HCT116 (cell line): ENCODE measurements around the gene PGLYRP4. TPM values are rescaled to one million over a fixed set of nuclear protein-coding genes. Genes with fewer than 3 reads are reported as not detected.

ENCODE experiments used
- ATAC-seq: fragments of 200-7000 bp; cut with Tn5 transposase; 2 replicates; pipeline ENCODE4 v1.9.1; 2020; ENCODE audit warnings: mild to moderate bottlenecking, moderate library complexity
- BruUV-seq: library from RNA; stranded (reverse); fragments of 400-500 nt; replicated peaks from 2 replicates; lab custom pipeline; 2021; lab: Mats Ljungman, UMichigan
- CTCF ChIA-PET: fragments of 300-600 bp; sonication (Branson Sonifier 250); formaldehyde crosslinking; loops from one replicate; lab custom pipeline; 2021; ENCODE audit warnings: antibody characterized with exemption; lab: Charles Lee
- POLR2A ChIA-PET: fragments of 300-600, 350-600 bp; sonication (Branson Sonifier 250); formaldehyde crosslinking; loops from one replicate; lab custom pipeline; 2021; ENCODE audit warnings: antibody characterized with exemption; lab: Charles Lee
- RAD21 ChIA-PET, 2 experiments: fragments of 300-600 bp; sonication (Branson Sonifier 250); formaldehyde crosslinking; loops; one replicate each; lab custom pipeline; 2023; ENCODE audit warnings: low total read pairs in 2 of 2; ENCODE audit not compliant: uncharacterized antibody in 2 of 2, unreplicated experiment in 2 of 2, low non-redundant PET in 1 of 2; lab: Charles Lee
- DNase-seq: peaks from one replicate; pipeline ENCODE4 v3.0.0-alpha.2; 2010; ENCODE audit warnings: low read depth, low spot score
- H2AFZ ChIP-seq: fragments of 200-600 bp; shearing (Covaris generic), sonication (generic); 2 replicates; pipeline ENCODE4 v1.6.1; 2017; ENCODE audit warnings: low read depth, mixed run types, mixed read lengths, antibody characterized with exemption, low read length; ENCODE audit not compliant: poor library complexity, severe bottlenecking
- H3K27ac ChIP-seq: 2 replicates; pipeline ENCODE4 v1.5.1; 2012; ENCODE audit warnings: low read depth, low read length
- H3K27me3 ChIP-seq: fragments of 200-600 bp; sonication (generic); 2 replicates; pipeline ENCODE4 v1.6.1; 2016; ENCODE audit warnings: mixed run types, low read length, mixed read lengths; ENCODE audit not compliant: insufficient read depth
- H3K36me3 ChIP-seq, 2 experiments: fragments of 200-500 bp in 1 of 2; fragments of 200-600 bp in 1 of 2; sonication (Bioruptor generic) in 1 of 2; sonication (generic) in 1 of 2; 2 replicates each; pipeline versions ENCODE4 v1.5.1 to v1.6.1; 2014 to 2016; ENCODE audit warnings: low read length in 2 of 2, inconsistent platforms in 1 of 2, mixed read lengths in 1 of 2, mixed run types in 1 of 2; ENCODE audit not compliant: insufficient read depth in 2 of 2, control insufficient read depth in 1 of 2
- H3K4me1 ChIP-seq, 2 experiments: fragments of 200-600 bp in 1 of 2; sonication (generic) in 1 of 2; 2 replicates each; pipeline versions ENCODE4 v1.5.1 to v1.6.1; 2012 to 2017; ENCODE audit warnings: low read length in 2 of 2, inconsistent platforms in 1 of 2, mild to moderate bottlenecking in 1 of 2, mixed read lengths in 1 of 2, mixed run types in 1 of 2, moderate library complexity in 1 of 2; ENCODE audit not compliant: insufficient read depth in 2 of 2, control insufficient read depth in 1 of 2
- H3K4me2 ChIP-seq: fragments of 200-600 bp; sonication (generic); 2 replicates; pipeline ENCODE4 v1.6.1; 2017; ENCODE audit warnings: mixed run types, low read length, mixed read lengths
- H3K4me3 ChIP-seq, 2 experiments: fragments of 200-600 bp in 1 of 2; sonication (generic) in 1 of 2; replicated peaks in 1 of 2; 2 replicates each; pipeline ENCODE4 v1.5.1; 2011 to 2016; ENCODE audit warnings: low read length in 2 of 2, control low read depth in 1 of 2, low read depth in 1 of 2, mild to moderate bottlenecking in 1 of 2, mixed read lengths in 1 of 2, mixed run types in 1 of 2
- H3K79me2 ChIP-seq: fragments of 200-600 bp; sonication (generic); 2 replicates; pipeline ENCODE4 v1.6.1; 2017; ENCODE audit warnings: mild to moderate bottlenecking, mixed run types, low read length, moderate library complexity, mixed read lengths; ENCODE audit not compliant: insufficient read depth
- H3K9ac ChIP-seq: fragments of 200-600 bp; sonication (generic); 2 replicates; pipeline ENCODE4 v1.6.1; 2016; ENCODE audit warnings: low read length, mixed read lengths
- H3K9me2 ChIP-seq: fragments of 200-600 bp; sonication (generic), shearing (Covaris generic); 2 replicates; pipeline ENCODE4 v1.6.1; 2017; ENCODE audit warnings: mixed run types, mild to moderate bottlenecking, moderate library complexity; ENCODE audit not compliant: insufficient read depth
- H3K9me3 ChIP-seq, 2 experiments: fragments of 200-500 bp in 1 of 2; fragments of 200-600 bp in 1 of 2; sonication (Bioruptor generic) in 1 of 2; sonication (generic) in 1 of 2; 2 replicates each; pipeline ENCODE4 v1.6.1; 2014 to 2017; ENCODE audit warnings: low read length in 2 of 2, mixed read lengths in 2 of 2, inconsistent platforms in 1 of 2, low read depth in 1 of 2, mild to moderate bottlenecking in 1 of 2, mixed run types in 1 of 2, moderate library complexity in 1 of 2; ENCODE audit not compliant: control insufficient read depth in 1 of 2, insufficient read depth in 1 of 2
- H4K20me1 ChIP-seq: fragments of 200-600 bp; sonication (generic), shearing (Covaris generic); 2 replicates; pipeline ENCODE4 v1.6.1; 2017; ENCODE audit warnings: mixed run types, mild to moderate bottlenecking, moderate library complexity; ENCODE audit not compliant: insufficient read depth
- CBX3 ChIP-seq: IDR thresholded peaks from 2 replicates; pipeline ENCODE4 v1.6.1; 2012; ENCODE audit warnings: low read depth
- CEBPB ChIP-seq: IDR thresholded peaks from 2 replicates; pipeline ENCODE4 v1.6.1; 2012; ENCODE audit warnings: low read depth
- EGR1 ChIP-seq: IDR thresholded peaks from 2 replicates; pipeline ENCODE4 v1.6.1; 2012; ENCODE audit warnings: low read depth
- FOSL1 ChIP-seq: IDR thresholded peaks from 2 replicates; pipeline ENCODE4 v1.6.1; 2012; ENCODE audit warnings: low read depth
- JUND ChIP-seq: IDR thresholded peaks from 2 replicates; pipeline ENCODE4 v1.6.1; 2012
- POLR2A ChIP-seq: IDR thresholded peaks from 2 replicates; pipeline ENCODE4 v1.7.0; 2011; ENCODE audit warnings: borderline replicate concordance; ENCODE audit not compliant: insufficient read depth, insufficient read length; ENCODE audit errors: extremely low read depth
- RAD21 ChIP-seq: IDR thresholded peaks from 2 replicates; pipeline ENCODE4 v1.6.1; 2012; ENCODE audit warnings: low read depth, mild to moderate bottlenecking
- SIN3A ChIP-seq: IDR thresholded peaks from 2 replicates; pipeline ENCODE4 v1.6.1; 2012; ENCODE audit warnings: low read depth
- SP1 ChIP-seq: IDR thresholded peaks from 2 replicates; pipeline ENCODE4 v1.6.1; 2012; ENCODE audit warnings: low read depth
- YY1 ChIP-seq: IDR thresholded peaks from 2 replicates; pipeline ENCODE4 v1.6.1; 2011; ENCODE audit warnings: low read length, low read depth, moderate library complexity, mild to moderate bottlenecking; ENCODE audit not compliant: insufficient replicate concordance; ENCODE audit errors: extremely low read depth
- intact Hi-C: fragments of 100-400 bp; cut with micrococcal nuclease; formaldehyde crosslinking; loops from 2 replicates; pipeline ENCODE4 v1.10.0; 2022
- total RNA-seq: library from RNA; stranded (reverse); gene quantifications from one replicate; pipeline ENCODE4 v1.2.1, GENCODE V29; 2021; ENCODE audit not compliant: unreplicated experiment
- TF ChIP-seq, protein P1 (sequence below): IDR thresholded peaks from 2 replicates; pipeline ENCODE4 v1.6.1; 2012; ENCODE audit warnings: low read depth

PGLYRP4 gene
- total RNA-seq, 1 experiment from 2014 or later: not detected

DNA sequence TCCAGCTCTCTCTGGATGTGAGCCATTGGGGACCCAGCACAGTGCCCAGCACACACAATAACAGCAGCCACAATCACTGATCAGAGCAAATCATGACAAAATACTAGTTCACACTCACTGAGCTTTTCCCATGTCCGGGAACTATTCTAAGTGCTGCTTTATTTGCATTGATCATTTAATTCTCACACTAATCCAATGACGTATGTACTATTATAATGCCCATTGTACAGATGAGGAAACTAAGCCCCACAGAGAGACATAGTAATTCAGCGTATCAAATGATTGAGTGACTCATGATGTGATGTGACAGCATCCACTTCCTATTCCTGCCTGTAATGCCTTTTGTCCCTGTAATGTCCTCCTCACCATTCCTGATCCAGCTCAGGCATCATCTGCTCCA is 44.2 kb upstream of the PGLYRP4 start:
- DNase-seq (no peak), ATAC-seq (no peak)
- H3K79me2 ChIP-seq: no peaks in the 10 kb centered on the region
- no peak for TF ChIP-seq EGR1
- no peak for TF ChIP-seq POLR2A
- no peak for TF ChIP-seq FOSL1
- no peak for TF ChIP-seq YY1
- TF ChIP-seq CEBPB: no peak
- no peak for TF ChIP-seq JUND
- TF ChIP-seq, protein P1, sequence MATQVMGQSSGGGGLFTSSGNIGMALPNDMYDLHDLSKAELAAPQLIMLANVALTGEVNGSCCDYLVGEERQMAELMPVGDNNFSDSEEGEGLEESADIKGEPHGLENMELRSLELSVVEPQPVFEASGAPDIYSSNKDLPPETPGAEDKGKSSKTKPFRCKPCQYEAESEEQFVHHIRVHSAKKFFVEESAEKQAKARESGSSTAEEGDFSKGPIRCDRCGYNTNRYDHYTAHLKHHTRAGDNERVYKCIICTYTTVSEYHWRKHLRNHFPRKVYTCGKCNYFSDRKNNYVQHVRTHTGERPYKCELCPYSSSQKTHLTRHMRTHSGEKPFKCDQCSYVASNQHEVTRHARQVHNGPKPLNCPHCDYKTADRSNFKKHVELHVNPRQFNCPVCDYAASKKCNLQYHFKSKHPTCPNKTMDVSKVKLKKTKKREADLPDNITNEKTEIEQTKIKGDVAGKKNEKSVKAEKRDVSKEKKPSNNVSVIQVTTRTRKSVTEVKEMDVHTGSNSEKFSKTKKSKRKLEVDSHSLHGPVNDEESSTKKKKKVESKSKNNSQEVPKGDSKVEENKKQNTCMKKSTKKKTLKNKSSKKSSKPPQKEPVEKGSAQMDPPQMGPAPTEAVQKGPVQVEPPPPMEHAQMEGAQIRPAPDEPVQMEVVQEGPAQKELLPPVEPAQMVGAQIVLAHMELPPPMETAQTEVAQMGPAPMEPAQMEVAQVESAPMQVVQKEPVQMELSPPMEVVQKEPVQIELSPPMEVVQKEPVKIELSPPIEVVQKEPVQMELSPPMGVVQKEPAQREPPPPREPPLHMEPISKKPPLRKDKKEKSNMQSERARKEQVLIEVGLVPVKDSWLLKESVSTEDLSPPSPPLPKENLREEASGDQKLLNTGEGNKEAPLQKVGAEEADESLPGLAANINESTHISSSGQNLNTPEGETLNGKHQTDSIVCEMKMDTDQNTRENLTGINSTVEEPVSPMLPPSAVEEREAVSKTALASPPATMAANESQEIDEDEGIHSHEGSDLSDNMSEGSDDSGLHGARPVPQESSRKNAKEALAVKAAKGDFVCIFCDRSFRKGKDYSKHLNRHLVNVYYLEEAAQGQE: no peak
- TF ChIP-seq RAD21: no peak
- TF ChIP-seq CBX3: no peak
- TF ChIP-seq SP1: no peak
- no peak for TF ChIP-seq SIN3A
- TF ChIP-seq, all 23 proteins: peak for 0
- no peaks in the 10 kb centered on the region for H3K4me1 ChIP-seq
- intact Hi-C loops: no loop called here
- no TSS peak for BruUV-seq
- CTCF ChIA-PET: no interaction called here
- H3K36me3 ChIP-seq: no peaks in the 10 kb centered on the region
- POLR2A ChIA-PET: no interaction called here
- peaks cover 81% of the 10 kb centered on the region for H3K27me3 ChIP-seq
- H2AFZ ChIP-seq: no peak overlapping the region
- H3K4me3 ChIP-seq: no peak overlapping the region
- no peak overlapping the region for H3K9ac ChIP-seq
- H3K27ac ChIP-seq: no peak overlapping the region
- no peaks in the 10 kb centered on the region for H3K9me2 ChIP-seq
- RAD21 ChIA-PET: no interaction called here
- no peaks in the 10 kb centered on the region for H3K9me3 ChIP-seq
- no peaks in the 10 kb centered on the region for H4K20me1 ChIP-seq
- H3K4me2 ChIP-seq: no peak overlapping the region
